ENCODE results near the gene ATP11A. TPM values are rescaled to one million over a fixed set of nuclear protein-coding genes. Genes with fewer than 3 reads are reported as not detected.
"Not testable (repeated sequence)": the region's sequence is repeated elsewhere in the genome, so short reads cannot be mapped to it uniquely, and the experiment has no call there.

Gene ATP11A
- total RNA-seq, 2 experiments from 2014 or later: 24.7 to 25.6 TPM

GRCh38 chr13:112852392-112852791 is 162.6 kb downstream of the ATP11A start:
- intact Hi-C loops (cut with micrococcal nuclease): no loop called here
- DNase-seq: no peak
- Mint-ChIP-seq H3K9me3 (no peaks in the 10 kb centered on the region), H3K27me3 (ENCODE audit: low read depth) (no peaks in the 10 kb centered on the region), H3K4me1 (ENCODE audit: low read depth) (no peaks in the 10 kb centered on the region), H3K27ac (no peak overlapping the region), H3K4me3 (no peak overlapping the region), H3K36me3 (ENCODE audit: low read depth) (peaks cover 26% of the 10 kb centered on the region)
- CTCF ChIA-PET: no interaction called here

GRCh38 chr13:112852808-112853207 is 163.0 kb downstream of the ATP11A start:
- Mint-ChIP-seq H3K27me3 (ENCODE audit: low read depth) (no peaks in the 10 kb centered on the region), H3K4me3 (no peak overlapping the region), H3K36me3 (ENCODE audit: low read depth) (peaks cover 26% of the 10 kb centered on the region), H3K27ac (no peak overlapping the region), H3K9me3 (no peaks in the 10 kb centered on the region), H3K4me1 (ENCODE audit: low read depth) (no peaks in the 10 kb centered on the region)
- intact Hi-C loops (cut with micrococcal nuclease): no loop called here
- no peak for DNase-seq
- CTCF ChIA-PET: no interaction called here

GRCh38 chr13:112854321-112854720 is 164.5 kb downstream of the ATP11A start:
- intact Hi-C loops (cut with micrococcal nuclease): no loop called here
- H3K36me3 Mint-ChIP-seq (ENCODE audit: low read depth): peaks cover 28% of the 10 kb centered on the region
- no peak overlapping the region for H3K27ac Mint-ChIP-seq
- DNase-seq: no peak
- no peak overlapping the region for H3K4me3 Mint-ChIP-seq
- H3K4me1 Mint-ChIP-seq (ENCODE audit: low read depth): no peaks in the 10 kb centered on the region
- no peaks in the 10 kb centered on the region for H3K27me3 Mint-ChIP-seq (ENCODE audit: low read depth)
- CTCF ChIA-PET: no interaction called here
- H3K9me3 Mint-ChIP-seq: no peaks in the 10 kb centered on the region

- CTCF ChIA-PET: interaction anchor here (0.7 kb wide), 1 partner anchor 11 kb away, joined by 4 read pairs; no protein-coding TSS in a partner anchor
- no peak for DNase-seq
- Mint-ChIP-seq H3K27me3 (ENCODE audit: low read depth) (no peaks in the 10 kb centered on the region), H3K36me3 (ENCODE audit: low read depth) (peaks cover 29% of the 10 kb centered on the region), H3K27ac (no peak overlapping the region), H3K4me3 (no peak overlapping the region), H3K9me3 (no peaks in the 10 kb centered on the region), H3K4me1 (ENCODE audit: low read depth) (no peaks in the 10 kb centered on the region)
- intact Hi-C loops (cut with micrococcal nuclease): no loop called here
Observed at GRCh38 chr13:112855859-112856258, 166.0 kb downstream of the ATP11A start.

DNA sequence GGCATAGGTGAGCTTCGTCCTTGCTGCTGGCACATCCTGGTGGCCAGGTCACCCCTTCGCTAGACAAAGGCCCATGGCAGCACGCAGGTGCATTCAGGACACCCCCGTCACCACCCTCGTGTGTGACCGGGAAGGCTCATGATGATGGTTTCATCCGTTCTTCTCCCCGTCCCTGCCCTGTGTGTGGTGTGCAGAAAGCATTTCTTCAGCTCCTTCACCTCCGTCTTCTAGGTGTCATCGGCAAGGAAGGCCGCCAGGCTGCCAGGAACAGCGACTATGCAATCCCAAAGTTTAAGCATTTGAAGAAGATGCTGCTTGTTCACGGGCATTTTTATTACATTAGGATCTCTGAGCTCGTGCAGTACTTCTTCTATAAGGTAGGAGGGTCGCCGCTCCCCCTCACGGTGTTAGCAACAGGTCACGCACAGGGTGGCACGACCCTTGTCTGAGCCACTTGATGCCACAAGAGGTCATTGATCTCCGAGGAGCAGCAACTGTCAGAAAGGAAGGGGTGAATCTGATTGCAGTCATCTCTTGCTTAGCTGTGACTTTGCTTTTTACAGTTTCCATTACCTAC is 168.2 kb downstream of the ATP11A start:
- CTCF ChIA-PET: interaction anchor here (1.1 kb wide), 1 partner anchor 17 kb away, joined by 3 read pairs; no protein-coding TSS in a partner anchor
- H3K9me3 Mint-ChIP-seq: no peaks in the 10 kb centered on the region
- H3K27ac Mint-ChIP-seq: no peak overlapping the region
- H3K27me3 Mint-ChIP-seq (ENCODE audit: low read depth): no peaks in the 10 kb centered on the region
- peaks cover 18% of the 10 kb centered on the region for H3K36me3 Mint-ChIP-seq (ENCODE audit: low read depth)
- no peaks in the 10 kb centered on the region for H3K4me1 Mint-ChIP-seq (ENCODE audit: low read depth)
- intact Hi-C loops (cut with micrococcal nuclease): no loop called here
- DNase-seq: no peak
- no peak overlapping the region for H3K4me3 Mint-ChIP-seq

DNA sequence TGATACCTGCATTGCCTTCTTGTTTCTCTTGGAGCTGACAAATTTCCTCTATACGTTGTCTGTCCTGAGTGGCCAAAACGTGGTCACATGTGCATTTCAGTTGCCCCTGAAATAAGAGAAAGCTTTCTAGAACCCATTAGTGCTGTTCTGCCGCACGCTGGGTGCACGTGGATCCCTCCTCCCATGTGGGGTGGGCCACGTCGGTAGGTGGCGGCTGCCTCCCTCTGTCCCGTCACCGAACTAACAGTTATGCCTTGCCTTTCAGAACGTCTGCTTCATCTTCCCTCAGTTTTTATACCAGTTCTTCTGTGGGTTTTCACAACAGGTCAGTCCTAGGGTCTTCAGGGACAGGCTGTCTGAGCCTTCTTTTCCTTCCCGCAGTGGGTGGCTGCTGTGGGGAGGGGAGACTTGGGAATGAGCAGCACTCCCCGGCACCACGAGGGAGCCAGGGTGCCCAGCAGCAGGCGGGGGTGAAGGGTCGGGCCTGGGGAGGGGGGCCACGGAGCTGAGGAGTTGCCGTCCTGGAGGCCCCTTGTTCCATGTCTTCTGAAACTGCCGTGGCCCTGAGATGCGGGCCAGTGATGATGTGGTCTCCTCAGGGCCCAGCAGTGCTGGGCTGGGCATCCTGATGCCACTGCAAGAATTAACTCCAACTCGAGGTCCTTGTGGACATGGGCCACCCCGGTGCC is 169.4 kb downstream of the ATP11A start:
- Mint-ChIP-seq H3K4me1 (ENCODE audit: low read depth) (no peaks in the 10 kb centered on the region), H3K9me3 (no peaks in the 10 kb centered on the region), H3K36me3 (ENCODE audit: low read depth) (peaks cover 18% of the 10 kb centered on the region), H3K27me3 (ENCODE audit: low read depth) (no peaks in the 10 kb centered on the region), H3K4me3 (no peak overlapping the region), H3K27ac (no peak overlapping the region)
- no peak for DNase-seq
- intact Hi-C loops (cut with micrococcal nuclease): no loop called here
- CTCF ChIA-PET: no interaction called here

- H3K27ac Mint-ChIP-seq: no peak overlapping the region
- DNase-seq: no peak
- no peak overlapping the region for H3K4me3 Mint-ChIP-seq
- H3K36me3 Mint-ChIP-seq (ENCODE audit: low read depth): peaks cover 16% of the 10 kb centered on the region
- no peaks in the 10 kb centered on the region for H3K9me3 Mint-ChIP-seq
- no peaks in the 10 kb centered on the region for H3K27me3 Mint-ChIP-seq (ENCODE audit: low read depth)
- H3K4me1 Mint-ChIP-seq (ENCODE audit: low read depth): no peaks in the 10 kb centered on the region
- CTCF ChIA-PET: no interaction called here
- intact Hi-C loops (cut with micrococcal nuclease): no loop called here
Observed at GRCh38 chr13:112859817-112860190, 170.0 kb downstream of the ATP11A start.

GRCh38 chr13:112861876-112862615 is 172.2 kb downstream of the ATP11A start:
- no peaks in the 10 kb centered on the region for H3K9me3 Mint-ChIP-seq
- no peak overlapping the region for H3K4me3 Mint-ChIP-seq
- no peaks in the 10 kb centered on the region for H3K4me1 Mint-ChIP-seq (ENCODE audit: low read depth)
- peaks cover 19% of the 10 kb centered on the region for H3K36me3 Mint-ChIP-seq (ENCODE audit: low read depth)
- no peak for DNase-seq
- intact Hi-C loops (cut with micrococcal nuclease): no loop called here
- no peak overlapping the region for H3K27ac Mint-ChIP-seq
- CTCF ChIA-PET: no interaction called here
- no peaks in the 10 kb centered on the region for H3K27me3 Mint-ChIP-seq (ENCODE audit: low read depth)

- CTCF ChIA-PET; intact Hi-C loops (cut with micrococcal nuclease); H3K4me1 Mint-ChIP-seq (ENCODE audit: low read depth); H3K9me3 Mint-ChIP-seq; H3K4me3 Mint-ChIP-seq; DNase-seq; H3K27ac Mint-ChIP-seq; H3K27me3 Mint-ChIP-seq (ENCODE audit: low read depth): not testable (repeated sequence)
- H3K36me3 Mint-ChIP-seq (ENCODE audit: low read depth): peaks cover 23% of the 10 kb centered on the region
Observed at GRCh38 chr13:112863356-112863755, 173.5 kb downstream of the ATP11A start.

DNA sequence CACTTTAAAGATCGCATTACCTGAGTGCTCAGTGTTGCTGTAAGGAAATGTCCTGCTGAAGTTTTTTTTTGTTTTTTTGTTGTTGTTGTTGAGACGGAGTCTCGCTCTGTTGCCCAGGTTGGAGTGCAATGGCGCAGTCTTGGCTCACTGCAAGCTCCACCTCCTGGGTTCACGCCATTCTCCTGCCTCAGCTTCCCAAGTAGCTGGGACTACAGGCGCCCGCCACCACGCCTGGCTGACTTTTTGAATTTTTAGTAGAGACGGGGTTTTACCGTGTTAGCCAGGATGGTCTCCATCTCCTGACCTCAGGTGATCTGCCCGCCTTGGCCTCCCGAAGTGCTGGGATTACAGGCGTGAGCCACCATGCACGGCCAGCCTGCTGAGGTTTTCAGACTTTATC is 175.6 kb downstream of the ATP11A start:
- H3K27me3 Mint-ChIP-seq (ENCODE audit: low read depth); CTCF ChIA-PET; H3K27ac Mint-ChIP-seq; H3K4me1 Mint-ChIP-seq (ENCODE audit: low read depth); H3K9me3 Mint-ChIP-seq; DNase-seq; intact Hi-C loops (cut with micrococcal nuclease); H3K4me3 Mint-ChIP-seq: not testable (repeated sequence)
- peaks cover 19% of the 10 kb centered on the region for H3K36me3 Mint-ChIP-seq (ENCODE audit: low read depth)

DNA sequence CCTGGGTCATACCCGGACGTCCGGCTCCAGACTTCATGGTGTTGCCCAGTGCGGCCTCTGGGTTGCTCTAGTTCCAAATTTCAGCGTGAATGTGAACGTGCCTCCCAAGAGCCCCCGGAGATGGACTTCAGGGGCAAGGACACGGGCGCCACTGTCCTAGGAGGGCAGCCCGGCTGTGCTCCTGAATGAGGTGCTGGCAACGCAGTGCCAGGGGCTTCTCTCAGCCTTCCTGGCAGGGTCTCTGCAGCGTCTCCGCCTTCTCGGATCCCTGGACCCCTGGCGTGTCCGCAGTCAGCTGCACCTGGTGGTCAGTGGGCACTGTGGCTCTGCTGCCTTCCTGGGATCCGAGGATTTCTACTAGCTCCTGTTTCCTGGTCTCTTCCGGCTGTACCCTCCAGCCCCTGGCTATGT is 177.5 kb downstream of the ATP11A start:
- CTCF ChIA-PET: no interaction called here
- Mint-ChIP-seq H3K4me1 (ENCODE audit: low read depth) (peaks cover 2% of the 10 kb centered on the region), H3K27me3 (ENCODE audit: low read depth) (no peaks in the 10 kb centered on the region), H3K27ac (no peak overlapping the region), H3K9me3 (no peaks in the 10 kb centered on the region), H3K36me3 (ENCODE audit: low read depth) (peaks cover 18% of the 10 kb centered on the region), H3K4me3 (no peak overlapping the region)
- intact Hi-C loops (cut with micrococcal nuclease): no loop called here
- peak; percentile 1 for DNase-seq

DNA sequence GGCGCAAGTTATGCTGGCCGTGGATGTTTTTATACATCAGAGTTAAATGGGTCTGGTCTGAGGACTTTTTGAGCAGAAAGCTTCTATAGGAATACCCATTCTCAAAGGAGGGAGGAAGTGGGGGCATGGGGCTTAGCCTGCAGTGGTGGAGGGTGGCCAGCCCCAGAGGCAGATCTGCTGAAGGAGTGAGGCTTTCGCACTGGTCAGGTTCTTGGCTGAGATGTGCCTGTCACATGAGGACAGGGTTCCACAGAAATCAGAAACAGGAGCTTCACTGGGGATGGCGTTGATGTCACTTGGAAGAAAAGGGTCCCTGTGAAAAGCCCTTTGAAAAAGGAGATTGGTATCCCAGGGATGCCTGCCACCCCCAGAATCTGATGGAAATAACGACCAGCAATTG is 178.5 kb downstream of the ATP11A start:
- H3K27me3 Mint-ChIP-seq (ENCODE audit: low read depth): no peaks in the 10 kb centered on the region
- no peak overlapping the region for H3K27ac Mint-ChIP-seq
- CTCF ChIA-PET: interaction anchor here (0.6 kb wide), 1 partner anchor 1375 kb away, joined by 3 read pairs; no protein-coding TSS in a partner anchor
- H3K4me1 Mint-ChIP-seq (ENCODE audit: low read depth): peaks cover 12% of the 10 kb centered on the region
- H3K9me3 Mint-ChIP-seq: no peaks in the 10 kb centered on the region
- H3K4me3 Mint-ChIP-seq: no peak overlapping the region
- intact Hi-C loops (cut with micrococcal nuclease): no loop called here
- H3K36me3 Mint-ChIP-seq (ENCODE audit: low read depth): peaks cover 19% of the 10 kb centered on the region
- DNase-seq: no peak
